CD4-positive, alpha-beta T cell (primary cell): ENCODE data around the gene LGI2. TPM values are rescaled to one million over a fixed set of nuclear protein-coding genes. Genes with fewer than 3 reads are reported as not detected.
"Not testable (repeated sequence)": the region's sequence is repeated elsewhere in the genome, so short reads cannot be mapped to it uniquely, and the experiment has no call there.

Experiments used
- ATAC-seq: fragments of 200-7000 bp; cut with Tn5 transposase; one replicate; pipeline ENCODE4 v1.10.0; 2022; ENCODE audit warnings: mild to moderate bottlenecking; ENCODE audit not compliant: poor library complexity
- CTCF ChIA-PET: fragments of 350-600 bp; sonication (Branson Sonifier 250); formaldehyde crosslinking; loops from one replicate; lab custom pipeline; 2021; ENCODE audit warnings: antibody characterized with exemption, inconsistent platforms; lab: Charles Lee
- POLR2A ChIA-PET: fragments of 350-600 bp; sonication (Branson Sonifier 250); formaldehyde crosslinking; loops from one replicate; lab custom pipeline; 2021; ENCODE audit warnings: antibody characterized with exemption, inconsistent platforms; lab: Charles Lee
- DNase-seq, 14 experiments: peaks; one replicate each; pipeline ENCODE4 v3.0.0-alpha.2; 2013 to 2020; ENCODE audit warnings: mixed read lengths in 2 of 14
- H3K27ac ChIP-seq, 2 donors: one replicate each; pipeline versions ENCODE4 v1.5.1 to v1.7.0; 2013; ENCODE audit warnings: low read length in 2 of 2, low read depth in 1 of 2, mild to moderate bottlenecking in 1 of 2
- H3K27me3 ChIP-seq, 2 experiments: 1 replicate in 1 of 2; 2 replicates in 1 of 2; pipeline versions ENCODE4 v1.6.1 to v1.7.0; 2013; ENCODE audit warnings: low read length in 2 of 2, control low read depth in 1 of 2, mild to moderate bottlenecking in 1 of 2, moderate library complexity in 1 of 2; ENCODE audit not compliant: insufficient read depth in 2 of 2, control insufficient read depth in 1 of 2
- H3K36me3 ChIP-seq: one replicate; pipeline ENCODE4 v1.6.1; 2013; ENCODE audit warnings: low read length, control low read depth; ENCODE audit not compliant: insufficient read depth
- H3K4me1 ChIP-seq: one replicate; pipeline ENCODE4 v1.6.1; 2013; ENCODE audit warnings: low read length, control low read depth; ENCODE audit not compliant: insufficient read depth
- H3K4me3 ChIP-seq: one replicate; pipeline ENCODE4 v1.5.1; 2013; ENCODE audit warnings: mild to moderate bottlenecking, low read length, moderate library complexity
- H3K9me3 ChIP-seq, 2 experiments: 1 replicate in 1 of 2; 2 replicates in 1 of 2; pipeline versions ENCODE4 v1.6.1 to v1.7.0; 2013; ENCODE audit warnings: low read length in 2 of 2, mild to moderate bottlenecking in 2 of 2, control low read depth in 1 of 2, moderate library complexity in 1 of 2; ENCODE audit not compliant: control insufficient read depth in 1 of 2, insufficient read depth in 1 of 2
- H3K27ac Mint-ChIP-seq: one replicate; pipeline ENCODE4 v1.8.0; 2020; ENCODE audit warnings: mixed read lengths
- H3K27me3 Mint-ChIP-seq: one replicate; pipeline ENCODE4 v1.8.0; 2021; ENCODE audit warnings: mixed read lengths
- H3K36me3 Mint-ChIP-seq: one replicate; pipeline ENCODE4 v1.8.0; 2021; ENCODE audit warnings: low read depth, mixed read lengths
- H3K4me1 Mint-ChIP-seq: one replicate; pipeline ENCODE4 v1.8.0; 2021; ENCODE audit warnings: low read depth, mixed read lengths
- H3K4me3 Mint-ChIP-seq: one replicate; pipeline ENCODE4 v1.8.0; 2020; ENCODE audit warnings: mild to moderate bottlenecking, mixed read lengths
- H3K9me3 Mint-ChIP-seq: one replicate; pipeline ENCODE4 v1.8.0; 2020; ENCODE audit warnings: mixed read lengths
- intact Hi-C, 2 experiments: fragments of 100-400 bp; cut with DNase I in 1 of 2; cut with micrococcal nuclease in 1 of 2; formaldehyde crosslinking; loops; one replicate each; pipeline versions ENCODE4 v1.15.1 to v1.9.0; 2023 to 2025; cut with DNase I, micrococcal nuclease
- total RNA-seq, 174 experiments: library from RNA in 2 of 174; stranded (reverse) in 2 of 174; gene quantifications; one replicate each; pipeline ENCODE4 v1.2.3 and lab custom pipeline; 2021 to 2026
- TF ChIP-seq, protein P1 (sequence below): fragments of 200-600 bp; IDR thresholded peaks from one replicate; pipeline ENCODE4 v1.8.0; 2022; ENCODE audit warnings: antibody characterized with exemption, mild to moderate bottlenecking

LGI2 gene
- total RNA-seq, 2 experiments from 2014 or later: not detected

- no peaks in the 10 kb centered on the region for H3K4me1 Mint-ChIP-seq
- H3K27ac Mint-ChIP-seq: no peak overlapping the region
- Histone ChIP-seq H3K4me1 (no peaks in the 10 kb centered on the region), H3K36me3 (no peaks in the 10 kb centered on the region), H3K4me3 (no peak overlapping the region), H3K27me3 (no peaks in the 10 kb centered on the region), H3K9me3 (peaks cover 0 to 3% of the 10 kb centered on the region in 2 experiments), H3K27ac (no peak overlapping the region)
- H3K27me3 Mint-ChIP-seq: peaks cover 25% of the 10 kb centered on the region
- TF ChIP-seq, protein P1, sequence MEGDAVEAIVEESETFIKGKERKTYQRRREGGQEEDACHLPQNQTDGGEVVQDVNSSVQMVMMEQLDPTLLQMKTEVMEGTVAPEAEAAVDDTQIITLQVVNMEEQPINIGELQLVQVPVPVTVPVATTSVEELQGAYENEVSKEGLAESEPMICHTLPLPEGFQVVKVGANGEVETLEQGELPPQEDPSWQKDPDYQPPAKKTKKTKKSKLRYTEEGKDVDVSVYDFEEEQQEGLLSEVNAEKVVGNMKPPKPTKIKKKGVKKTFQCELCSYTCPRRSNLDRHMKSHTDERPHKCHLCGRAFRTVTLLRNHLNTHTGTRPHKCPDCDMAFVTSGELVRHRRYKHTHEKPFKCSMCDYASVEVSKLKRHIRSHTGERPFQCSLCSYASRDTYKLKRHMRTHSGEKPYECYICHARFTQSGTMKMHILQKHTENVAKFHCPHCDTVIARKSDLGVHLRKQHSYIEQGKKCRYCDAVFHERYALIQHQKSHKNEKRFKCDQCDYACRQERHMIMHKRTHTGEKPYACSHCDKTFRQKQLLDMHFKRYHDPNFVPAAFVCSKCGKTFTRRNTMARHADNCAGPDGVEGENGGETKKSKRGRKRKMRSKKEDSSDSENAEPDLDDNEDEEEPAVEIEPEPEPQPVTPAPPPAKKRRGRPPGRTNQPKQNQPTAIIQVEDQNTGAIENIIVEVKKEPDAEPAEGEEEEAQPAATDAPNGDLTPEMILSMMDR: no peak
- H3K4me3 Mint-ChIP-seq: no peak overlapping the region
- POLR2A ChIA-PET: no interaction called here
- H3K36me3 Mint-ChIP-seq: no peaks in the 10 kb centered on the region
- CTCF ChIA-PET: no interaction called here
- DNase-seq: no peak
- intact Hi-C loops: no loop called here
- H3K9me3 Mint-ChIP-seq: no peaks in the 10 kb centered on the region
- no peak for ATAC-seq
These were observed 15.7 kb downstream of the LGI2 start for GRCh38 chr4:25015012-25015411.

DNA sequence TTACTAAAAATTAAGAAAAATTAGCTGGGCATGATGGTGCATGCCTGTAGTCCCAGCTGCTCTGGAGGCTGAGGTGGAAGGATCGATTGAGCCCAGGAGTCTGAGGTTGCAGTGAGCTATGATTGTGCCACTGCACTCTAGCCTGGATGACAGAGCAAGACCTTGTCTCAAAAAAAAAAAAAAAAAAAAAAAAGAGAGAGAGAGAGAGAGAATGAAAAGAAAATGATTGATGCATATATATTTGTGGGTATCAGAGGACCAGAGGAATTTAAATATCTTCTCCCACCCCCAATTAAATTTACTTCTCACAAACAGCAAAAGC is 16.1 kb downstream of the LGI2 start:
- POLR2A ChIA-PET: not testable (repeated sequence)

DNA sequence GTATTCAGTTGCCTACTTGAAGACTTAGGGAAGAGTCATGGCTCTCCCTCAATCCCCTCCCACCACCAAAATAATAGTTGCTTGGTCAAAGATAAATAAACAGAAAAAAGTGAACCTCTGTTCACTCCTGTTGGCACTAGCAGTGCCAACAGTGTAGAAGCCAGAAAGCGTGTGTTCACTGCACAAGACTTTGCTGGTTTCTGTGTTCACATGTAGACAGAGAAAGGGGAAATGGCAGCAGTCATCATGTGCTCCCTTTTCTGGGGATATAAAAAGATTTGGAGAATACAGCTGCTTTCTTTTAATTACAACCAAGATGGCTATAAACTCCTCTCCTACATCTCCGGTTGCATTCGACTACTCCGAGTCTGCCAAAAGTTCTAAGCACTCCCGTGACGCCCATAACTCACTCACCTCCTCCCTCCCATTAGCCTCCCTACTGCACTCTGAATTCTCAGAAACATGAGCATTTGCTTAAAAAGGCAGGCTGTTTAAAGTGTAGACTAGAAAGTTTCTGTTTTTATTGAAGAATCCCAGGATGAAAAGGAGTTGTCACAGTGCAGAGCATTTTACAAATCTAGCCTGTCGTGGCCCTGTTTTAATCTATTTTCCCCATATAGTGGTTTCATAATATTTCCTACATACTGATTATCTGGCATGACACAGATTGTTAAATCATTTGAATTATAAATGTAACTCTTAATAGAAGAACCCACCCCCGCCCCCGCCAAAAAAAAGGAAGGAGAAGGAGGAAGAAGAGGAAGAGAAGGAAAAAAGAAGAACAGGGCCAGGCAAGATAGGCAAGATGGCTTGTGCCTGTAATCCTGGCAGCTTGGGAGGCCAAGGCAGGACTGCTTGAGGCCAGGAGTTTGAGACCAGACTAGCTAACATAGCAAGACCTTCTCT is 16.7 kb downstream of the LGI2 start:
- intact Hi-C loops: no loop called here
- H3K36me3 Mint-ChIP-seq: no peaks in the 10 kb centered on the region
- ChIA-PET CTCF (no interaction called here), POLR2A (no interaction called here)
- no peaks in the 10 kb centered on the region for H3K27me3 ChIP-seq
- ATAC-seq (no peak), DNase-seq (no peak)
- no peaks in the 10 kb centered on the region for H3K4me1 ChIP-seq
- H3K27ac ChIP-seq: no peak overlapping the region
- H3K4me3 ChIP-seq: no peak overlapping the region
- no peaks in the 10 kb centered on the region for H3K4me1 Mint-ChIP-seq
- H3K9me3 Mint-ChIP-seq: no peaks in the 10 kb centered on the region
- H3K4me3 Mint-ChIP-seq: no peak overlapping the region
- H3K36me3 ChIP-seq: no peaks in the 10 kb centered on the region
- H3K9me3 ChIP-seq: peaks cover 0 to 3% of the 10 kb centered on the region in 2 experiments
- peaks cover 15% of the 10 kb centered on the region for H3K27me3 Mint-ChIP-seq
- TF ChIP-seq, protein P1: no peak
- no peak overlapping the region for H3K27ac Mint-ChIP-seq

More for the DNA sequence above, 16.1 kb downstream of the LGI2 start:
- H3K4me1 Mint-ChIP-seq, H3K4me3 Mint-ChIP-seq, H3K36me3 ChIP-seq, H3K27ac Mint-ChIP-seq, H3K27ac ChIP-seq, intact Hi-C loops, H3K27me3 ChIP-seq, CTCF ChIA-PET, ATAC-seq, H3K4me3 ChIP-seq, H3K9me3 ChIP-seq, H3K36me3 Mint-ChIP-seq, H3K9me3 Mint-ChIP-seq, DNase-seq, H3K4me1 ChIP-seq: not testable (repeated sequence)
- H3K27me3 Mint-ChIP-seq: peaks cover 21% of the 10 kb centered on the region
